IPS-18a (cell line): ENCODE data around the gene PRCD.

Source experiments
- H3K27ac ChIP-seq: one replicate; pipeline ENCODE4 v1.5.1; 2013; ENCODE audit warnings: low read length
- H3K27me3 ChIP-seq: one replicate; pipeline ENCODE4 v1.6.1; 2013; ENCODE audit warnings: mild to moderate bottlenecking, low read length; ENCODE audit not compliant: control insufficient read depth, insufficient read depth
- H3K36me3 ChIP-seq: one replicate; pipeline ENCODE4 v1.6.1; 2013; ENCODE audit warnings: low read depth, low read length; ENCODE audit not compliant: control insufficient read depth
- H3K4me1 ChIP-seq: one replicate; pipeline ENCODE4 v1.6.1; 2013; ENCODE audit warnings: low read depth, low read length; ENCODE audit not compliant: control insufficient read depth
- H3K4me3 ChIP-seq: one replicate; pipeline ENCODE4 v1.5.1; 2013; ENCODE audit warnings: low read length
- H3K9ac ChIP-seq: one replicate; pipeline ENCODE4 v1.6.1; 2013; ENCODE audit warnings: mild to moderate bottlenecking, low read length, moderate library complexity
- H3K9me3 ChIP-seq: one replicate; pipeline ENCODE4 v1.6.1; 2013; ENCODE audit warnings: low read depth, low read length; ENCODE audit not compliant: control insufficient read depth

Gene PRCD

GRCh38 chr17:76497979-76498875 lies 41.6 kb upstream of the PRCD start:
- H3K27ac ChIP-seq: no peak overlapping the region

DNA sequence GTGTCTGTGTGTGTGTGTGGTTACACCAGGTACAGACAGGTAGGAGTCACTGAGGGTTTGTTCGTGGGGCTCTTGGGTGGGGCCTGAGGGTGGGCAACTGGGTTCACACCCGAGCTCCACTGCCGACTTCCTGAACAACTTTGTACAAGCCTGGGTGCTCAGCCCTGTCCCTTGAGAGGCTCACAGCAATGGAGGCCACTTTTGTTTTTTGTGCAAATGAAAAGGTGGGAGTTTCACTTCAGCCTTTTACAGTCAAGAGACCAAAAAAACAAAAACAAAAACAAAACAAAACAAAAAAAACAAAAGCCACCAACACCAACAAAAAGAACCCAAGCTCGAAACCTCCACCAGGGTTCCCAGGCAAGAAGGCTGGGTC lies 41.0 kb upstream of the PRCD start:
- Histone ChIP-seq H3K9ac (no peak overlapping the region), H3K27me3 (peaks cover 11% of the 10 kb centered on the region), H3K4me1 (peaks cover 38% of the 10 kb centered on the region), H3K36me3 (no peaks in the 10 kb centered on the region), H3K4me3 (no peak overlapping the region), H3K9me3 (no peaks in the 10 kb centered on the region), H3K27ac (no peak overlapping the region)

More at GRCh38 chr17:76497979-76498875, 41.6 kb upstream of the PRCD start:
- Histone ChIP-seq H3K36me3 (no peaks in the 10 kb centered on the region), H3K4me1 (peaks cover 40% of the 10 kb centered on the region), H3K9me3 (no peaks in the 10 kb centered on the region), H3K9ac (no peak overlapping the region), H3K4me3 (no peak overlapping the region), H3K27me3 (peaks cover 11% of the 10 kb centered on the region)

- H3K4me3 ChIP-seq: no peak overlapping the region
- H3K36me3 ChIP-seq: no peaks in the 10 kb centered on the region
- no peaks in the 10 kb centered on the region for H3K9me3 ChIP-seq
- H3K27me3 ChIP-seq: peaks cover 11% of the 10 kb centered on the region
- H3K27ac ChIP-seq: no peak overlapping the region
- H3K9ac ChIP-seq: no peak overlapping the region
- H3K4me1 ChIP-seq: peaks cover 38% of the 10 kb centered on the region
Observed at GRCh38 chr17:76499267-76499667, 40.6 kb upstream of the PRCD start.

DNA sequence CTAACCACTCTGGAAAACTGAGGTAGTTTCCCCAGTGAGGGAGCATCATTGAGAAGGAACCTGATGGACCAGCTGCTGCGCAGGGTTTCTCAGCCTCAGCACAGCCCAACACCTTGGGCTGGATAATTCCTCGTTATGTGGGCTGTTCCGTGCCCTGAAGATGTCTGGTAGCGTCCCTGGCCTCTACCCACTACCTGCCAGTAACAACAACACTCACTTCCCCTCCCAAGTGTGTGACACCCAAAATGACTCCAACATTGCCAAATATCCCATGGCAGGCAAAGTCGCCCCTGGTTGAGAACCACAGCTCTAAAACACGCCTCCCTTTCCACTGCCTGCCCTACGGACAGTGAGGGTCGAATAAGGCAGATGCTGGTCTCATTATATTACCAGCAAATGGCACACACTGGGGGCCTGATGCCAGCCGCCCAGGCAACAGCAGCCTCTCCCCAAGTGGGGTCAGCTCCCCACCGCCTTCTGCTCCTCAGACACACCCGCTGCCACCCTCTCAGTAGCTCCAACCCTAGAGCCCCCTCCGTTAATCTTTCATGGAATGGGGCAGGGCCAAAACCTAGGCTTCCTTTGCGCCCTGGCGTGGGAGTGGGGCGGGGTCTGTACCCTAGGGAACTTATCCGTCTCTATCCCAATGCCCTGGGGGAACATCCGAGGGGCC lies 39.6 kb upstream of the PRCD start:
- Histone ChIP-seq H3K4me3 (peak overlapping the region; percentile 59), H3K36me3 (no peaks in the 10 kb centered on the region), H3K9ac (peak overlapping the region; percentile 52), H3K4me1 (peaks cover 38% of the 10 kb centered on the region), H3K9me3 (no peaks in the 10 kb centered on the region), H3K27me3 (peaks cover 11% of the 10 kb centered on the region), H3K27ac (no peak overlapping the region)

- H3K27ac ChIP-seq: no peak overlapping the region
- H3K4me1 ChIP-seq: peaks cover 38% of the 10 kb centered on the region
- H3K27me3 ChIP-seq: peaks cover 11% of the 10 kb centered on the region
- peak overlapping the region; percentile 52 for H3K9ac ChIP-seq
- no peaks in the 10 kb centered on the region for H3K9me3 ChIP-seq
- peak overlapping the region; percentile 59 for H3K4me3 ChIP-seq
- no peaks in the 10 kb centered on the region for H3K36me3 ChIP-seq
Observed at GRCh38 chr17:76500747-76501017, 39.2 kb upstream of the PRCD start.

DNA sequence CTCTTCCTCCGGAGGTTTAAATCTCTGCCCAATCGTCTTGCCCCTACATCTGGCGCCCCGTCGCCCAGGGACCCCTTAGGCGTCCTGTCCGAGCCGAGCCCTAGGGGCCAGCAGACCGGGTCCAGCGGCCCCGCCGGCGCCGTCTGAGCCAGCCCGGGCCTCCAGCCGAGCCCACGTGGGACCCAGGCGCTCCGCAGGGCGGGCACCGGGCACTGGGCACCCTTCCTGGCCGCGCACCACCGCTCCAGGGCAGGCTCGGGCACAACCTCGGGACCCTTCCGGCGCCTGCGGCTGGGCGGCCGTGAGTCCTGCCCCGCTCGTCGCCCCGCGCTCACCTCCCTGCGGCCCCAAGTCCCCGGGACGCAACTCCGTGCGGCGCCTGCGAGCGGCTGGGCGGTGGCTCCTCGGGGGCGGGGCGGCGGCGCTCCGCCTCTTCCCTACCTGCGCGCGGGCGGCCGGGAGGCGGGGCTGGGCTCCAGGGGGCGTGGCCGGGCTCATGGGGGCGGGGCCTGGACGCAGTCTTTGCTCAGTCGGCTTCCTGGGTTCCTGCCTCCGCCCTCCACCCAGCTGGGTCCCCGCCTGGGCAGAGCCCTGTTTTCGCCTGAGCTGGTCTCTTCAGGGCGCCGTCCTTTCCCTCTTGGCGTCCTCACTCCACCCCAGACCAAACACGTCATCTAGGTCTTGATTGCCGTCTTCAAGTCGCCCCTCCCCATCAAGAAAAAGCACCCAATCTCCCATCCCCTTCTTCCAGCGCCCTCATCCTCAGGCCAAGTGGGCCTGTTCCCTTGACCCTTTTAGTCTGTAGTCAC lies 38.6 kb upstream of the PRCD start, which contains the start of gene RHBDF2:
RHBDF2 (minus strand) TSS at position 406 of the 809 bp plus-strand sequence. CDS start 19,899 bp downstream, outside the sequence.
- no peak within 1 kb of the TSS for H3K27ac ChIP-seq
- H3K9ac ChIP-seq: peak within 1 kb of the TSS; percentile 52
- H3K4me1 ChIP-seq: peaks cover 38% of the 10 kb centered on the region
- H3K4me3 ChIP-seq: peak within 1 kb of the TSS; percentile 59
- H3K36me3 ChIP-seq: no peaks in the 10 kb centered on the region
- no peaks in the 10 kb centered on the region for H3K9me3 ChIP-seq
- peaks cover 11% of the 10 kb centered on the region for H3K27me3 ChIP-seq

- Histone ChIP-seq H3K4me3 (peak overlapping the region; percentile 59), H3K9ac (no peak overlapping the region), H3K27ac (no peak overlapping the region), H3K36me3 (no peaks in the 10 kb centered on the region), H3K27me3 (peaks cover 12% of the 10 kb centered on the region), H3K9me3 (no peaks in the 10 kb centered on the region), H3K4me1 (peaks cover 38% of the 10 kb centered on the region)
Observed at GRCh38 chr17:76501827-76502307, 38.0 kb upstream of the PRCD start.

DNA sequence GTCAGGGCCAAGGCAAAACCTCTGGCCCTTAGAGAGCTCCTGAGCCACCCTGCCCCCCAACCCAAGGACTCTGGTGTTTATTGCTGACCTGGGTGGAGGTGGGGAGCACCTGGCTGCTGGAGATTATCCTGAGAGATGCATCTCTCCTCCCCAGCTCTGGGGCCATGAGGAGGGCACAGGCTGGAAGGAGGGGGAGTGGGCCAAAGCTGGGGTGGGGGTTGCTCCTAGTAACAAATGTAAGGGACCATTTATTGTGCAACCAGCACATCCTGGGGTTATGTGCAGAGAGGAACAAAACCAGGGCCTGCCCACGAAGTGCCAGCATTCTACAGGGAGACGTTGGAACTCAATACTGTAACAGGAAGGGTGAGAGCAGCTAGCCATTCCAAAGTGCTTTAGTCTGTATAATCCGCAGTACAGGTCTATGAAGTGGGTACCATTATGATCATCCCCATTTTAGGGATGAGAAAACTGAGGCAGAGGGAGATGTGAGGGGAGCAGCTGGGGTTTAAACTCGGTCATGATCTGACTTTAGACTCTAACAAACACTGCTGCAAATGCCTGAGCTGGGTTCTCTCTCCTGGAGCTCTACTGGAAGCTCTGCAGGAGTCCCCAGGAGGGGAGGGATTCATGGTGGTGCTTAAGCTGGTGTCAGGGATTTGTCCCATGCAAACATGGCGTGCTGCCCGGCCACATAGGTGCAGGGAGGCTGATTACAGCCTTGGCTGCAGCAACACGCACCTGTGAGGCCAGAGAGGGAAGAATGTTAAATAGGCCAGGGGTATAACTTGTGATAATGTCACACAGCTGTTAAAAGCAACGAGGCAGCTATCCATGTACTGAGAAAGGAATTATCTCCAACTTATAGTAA lies 37.3 kb upstream of the PRCD start:
- Histone ChIP-seq H3K27me3 (peaks cover 19% of the 10 kb centered on the region), H3K4me3 (no peak overlapping the region), H3K9ac (no peak overlapping the region), H3K4me1 (peaks cover 33% of the 10 kb centered on the region), H3K36me3 (no peaks in the 10 kb centered on the region), H3K9me3 (no peaks in the 10 kb centered on the region), H3K27ac (no peak overlapping the region)

- H3K27me3 ChIP-seq: peaks cover 20% of the 10 kb centered on the region
- H3K27ac ChIP-seq: no peak overlapping the region
- no peak overlapping the region for H3K4me3 ChIP-seq
- peaks cover 18% of the 10 kb centered on the region for H3K4me1 ChIP-seq
- H3K36me3 ChIP-seq: no peaks in the 10 kb centered on the region
- H3K9ac ChIP-seq: no peak overlapping the region
- H3K9me3 ChIP-seq: no peaks in the 10 kb centered on the region
Observed at GRCh38 chr17:76504117-76504516, 35.7 kb upstream of the PRCD start.

DNA sequence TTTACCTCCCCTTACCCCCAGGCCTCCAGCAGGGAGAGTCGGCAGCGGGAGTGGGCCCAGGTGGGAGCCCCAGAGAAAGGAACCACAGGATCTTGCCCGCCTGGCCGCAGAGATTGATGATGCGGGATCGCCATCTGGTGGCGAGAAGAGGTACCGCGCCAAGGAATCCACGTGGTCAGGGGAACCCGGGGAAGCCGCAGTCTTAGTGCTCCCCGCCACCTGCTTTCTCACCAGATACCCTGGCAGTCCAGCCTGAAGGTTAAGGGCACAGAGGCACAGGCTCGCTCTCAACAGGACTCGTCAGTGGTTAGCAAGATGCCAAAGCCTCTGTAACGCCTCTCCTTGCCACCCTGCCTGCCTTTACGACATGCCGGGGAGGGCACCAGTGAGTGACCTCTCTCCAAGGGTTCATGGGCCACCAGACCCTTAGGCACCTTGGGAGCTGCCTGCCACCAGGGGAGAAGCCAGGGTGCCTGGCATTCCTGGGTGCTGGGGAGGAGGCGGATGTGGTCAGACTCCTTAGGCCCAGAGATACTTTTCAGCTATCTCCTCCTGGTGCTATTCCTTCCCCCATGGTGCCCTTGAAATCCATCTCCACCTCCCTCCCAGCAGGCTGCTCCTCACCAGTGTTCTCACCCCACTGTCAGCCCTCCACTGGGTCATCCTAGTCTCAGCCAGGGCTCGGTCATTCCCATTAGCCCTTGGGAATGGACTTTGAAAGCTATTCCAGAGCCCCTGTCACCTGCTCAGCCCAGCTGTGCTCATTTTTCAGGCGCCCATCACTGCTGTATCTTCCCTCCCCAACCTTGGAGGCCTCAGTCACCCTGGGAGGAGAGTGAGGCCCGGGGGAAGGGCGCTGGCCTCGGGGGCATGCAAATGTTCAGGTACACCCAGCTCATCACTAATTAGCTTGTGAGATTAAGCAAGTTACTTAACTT lies 33.2 kb upstream of the PRCD start:
- H3K4me3 ChIP-seq: no peak overlapping the region
- no peak overlapping the region for H3K9ac ChIP-seq
- H3K27ac ChIP-seq: no peak overlapping the region

More for the DNA sequence above, 33.2 kb upstream of the PRCD start:
- peaks cover 9% of the 10 kb centered on the region for H3K27me3 ChIP-seq
- no peaks in the 10 kb centered on the region for H3K9me3 ChIP-seq
- no peaks in the 10 kb centered on the region for H3K36me3 ChIP-seq
- H3K4me1 ChIP-seq: peaks cover 4% of the 10 kb centered on the region
